ENCODE data around the gene POLG.

DNA sequence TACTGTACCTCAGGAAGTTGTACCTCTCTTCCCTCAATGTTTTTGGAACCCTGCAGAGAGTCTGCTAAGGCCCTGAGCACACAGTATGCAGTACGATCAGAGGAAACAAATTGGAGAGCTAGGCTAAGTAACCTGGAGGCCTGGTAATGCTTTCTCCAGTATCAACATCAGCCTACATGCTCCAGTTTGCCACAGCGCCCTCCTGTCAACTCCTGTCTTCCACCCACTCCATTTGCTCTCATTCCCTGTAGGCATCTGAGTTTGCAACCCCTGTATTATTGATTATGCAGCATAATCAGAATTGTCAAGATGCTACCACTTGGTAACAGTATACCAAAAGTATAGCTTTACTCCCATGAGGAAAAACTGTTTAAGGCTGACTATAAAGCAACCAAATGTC, 14.4 kb downstream of the POLG start:
- TF ChIP-seq, protein P1, sequence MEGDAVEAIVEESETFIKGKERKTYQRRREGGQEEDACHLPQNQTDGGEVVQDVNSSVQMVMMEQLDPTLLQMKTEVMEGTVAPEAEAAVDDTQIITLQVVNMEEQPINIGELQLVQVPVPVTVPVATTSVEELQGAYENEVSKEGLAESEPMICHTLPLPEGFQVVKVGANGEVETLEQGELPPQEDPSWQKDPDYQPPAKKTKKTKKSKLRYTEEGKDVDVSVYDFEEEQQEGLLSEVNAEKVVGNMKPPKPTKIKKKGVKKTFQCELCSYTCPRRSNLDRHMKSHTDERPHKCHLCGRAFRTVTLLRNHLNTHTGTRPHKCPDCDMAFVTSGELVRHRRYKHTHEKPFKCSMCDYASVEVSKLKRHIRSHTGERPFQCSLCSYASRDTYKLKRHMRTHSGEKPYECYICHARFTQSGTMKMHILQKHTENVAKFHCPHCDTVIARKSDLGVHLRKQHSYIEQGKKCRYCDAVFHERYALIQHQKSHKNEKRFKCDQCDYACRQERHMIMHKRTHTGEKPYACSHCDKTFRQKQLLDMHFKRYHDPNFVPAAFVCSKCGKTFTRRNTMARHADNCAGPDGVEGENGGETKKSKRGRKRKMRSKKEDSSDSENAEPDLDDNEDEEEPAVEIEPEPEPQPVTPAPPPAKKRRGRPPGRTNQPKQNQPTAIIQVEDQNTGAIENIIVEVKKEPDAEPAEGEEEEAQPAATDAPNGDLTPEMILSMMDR (IDR thresholded peaks at IDR 0.05): no peak
- TF ChIP-seq POLR2AphosphoS5 (IDR thresholded peaks at IDR 0.05) (no peak), EP300 (IDR thresholded peaks at IDR 0.05) (no peak)

Measured in stomach (tissue), 4 donors.